A673 (cell line): ENCODE data around the gene IQCH.

Experiments used
- CTCF ChIP-seq: fragments of 300-800, 200-600 bp; sonication (generic); conservative IDR thresholded peaks from 2 replicates; pipeline ENCODE4 v1.5.1; 2017; ENCODE audit warnings: low read depth, mild to moderate bottlenecking, antibody characterized with exemption, low read length, moderate library complexity, mixed read lengths
- EZH2 ChIP-seq: fragments of 200-600 bp; sonication (generic); IDR thresholded peaks from 2 replicates; pipeline ENCODE4 v1.6.1; 2017; ENCODE audit warnings: borderline replicate concordance, low read depth, mild to moderate bottlenecking, mixed read lengths, antibody characterized with exemption, low read length; ENCODE audit not compliant: poor library complexity, severe bottlenecking

DNA sequence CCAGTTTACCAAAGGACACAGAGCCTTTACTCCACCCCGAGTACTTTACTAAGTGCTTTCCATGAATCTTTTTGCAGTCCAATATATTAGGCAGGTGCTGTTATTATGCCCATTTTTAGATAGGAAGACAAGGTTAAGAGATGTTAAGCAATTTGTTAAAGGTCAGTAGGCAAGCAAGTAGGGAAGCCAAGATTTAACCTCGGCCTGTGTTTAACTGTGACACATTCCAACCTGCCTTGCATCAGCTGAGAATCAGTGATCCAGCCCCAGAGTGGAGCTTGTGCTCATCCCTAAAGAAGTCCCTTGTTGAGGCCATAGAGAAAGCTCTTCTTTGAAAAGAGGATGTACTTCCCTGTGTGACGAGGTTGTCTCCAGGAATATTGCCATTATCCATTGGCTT is 215.1 kb downstream of the IQCH start:
- TF ChIP-seq CTCF (no peak), EZH2 (no peak)
